ENCODE results near the gene VWC2L.

The VWC2L gene

DNA sequence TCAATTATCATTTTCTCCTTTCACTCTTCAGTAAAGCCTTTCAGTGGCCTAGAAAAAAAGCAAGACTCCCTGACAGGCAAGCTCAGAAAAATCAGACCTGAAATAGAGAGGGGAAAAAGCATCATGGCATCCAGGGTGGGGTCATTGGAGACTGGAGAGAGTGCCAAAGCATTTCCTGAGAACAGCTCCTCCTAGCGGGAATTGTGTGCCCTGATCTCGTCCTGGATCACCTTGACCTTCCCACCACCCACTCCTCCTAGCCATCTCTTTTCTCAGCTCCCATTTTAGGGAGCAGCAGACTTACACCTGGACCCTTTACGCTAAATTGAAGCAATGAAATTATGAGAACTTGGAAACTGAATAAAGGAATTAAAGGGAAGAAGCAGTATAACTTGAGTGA is 176.6 kb downstream of the VWC2L start:
- Histone ChIP-seq H3K9me2 (replicated peaks; ENCODE audit: insufficient read depth, low read length) (no peaks in the 10 kb centered on the region), H2AFZ (ENCODE audit: low read length) (no peak overlapping the region), H3K27me3 (replicated peaks; ENCODE audit: insufficient read depth, low read length) (no peaks in the 10 kb centered on the region), H3K4me1 (ENCODE audit: low read length) (no peaks in the 10 kb centered on the region), H4K20me1 (ENCODE audit: insufficient read depth, low read length) (no peaks in the 10 kb centered on the region), H3K9me3 (replicated peaks; ENCODE audit: insufficient read depth, low read length) (no peaks in the 10 kb centered on the region), H3K27ac (ENCODE audit: low read length) (no peak overlapping the region), H3K79me2 (ENCODE audit: low read length) (no peaks in the 10 kb centered on the region), H3K36me3 (replicated peaks; ENCODE audit: insufficient read depth, low read length) (no peaks in the 10 kb centered on the region), H3F3A (ENCODE audit: insufficient read depth, low read length) (no peaks in the 10 kb centered on the region), H3K4me3 (ENCODE audit: low read length) (no peak overlapping the region), H3K4me2 (ENCODE audit: low read depth, low read length) (no peak overlapping the region), H3K9ac (ENCODE audit: low read length) (no peak overlapping the region)
- no peak for TF ChIP-seq EZH2 (optimal IDR thresholded peaks at IDR 0.05; ENCODE audit: low read depth, low read length)
- TF ChIP-seq, protein P1, sequence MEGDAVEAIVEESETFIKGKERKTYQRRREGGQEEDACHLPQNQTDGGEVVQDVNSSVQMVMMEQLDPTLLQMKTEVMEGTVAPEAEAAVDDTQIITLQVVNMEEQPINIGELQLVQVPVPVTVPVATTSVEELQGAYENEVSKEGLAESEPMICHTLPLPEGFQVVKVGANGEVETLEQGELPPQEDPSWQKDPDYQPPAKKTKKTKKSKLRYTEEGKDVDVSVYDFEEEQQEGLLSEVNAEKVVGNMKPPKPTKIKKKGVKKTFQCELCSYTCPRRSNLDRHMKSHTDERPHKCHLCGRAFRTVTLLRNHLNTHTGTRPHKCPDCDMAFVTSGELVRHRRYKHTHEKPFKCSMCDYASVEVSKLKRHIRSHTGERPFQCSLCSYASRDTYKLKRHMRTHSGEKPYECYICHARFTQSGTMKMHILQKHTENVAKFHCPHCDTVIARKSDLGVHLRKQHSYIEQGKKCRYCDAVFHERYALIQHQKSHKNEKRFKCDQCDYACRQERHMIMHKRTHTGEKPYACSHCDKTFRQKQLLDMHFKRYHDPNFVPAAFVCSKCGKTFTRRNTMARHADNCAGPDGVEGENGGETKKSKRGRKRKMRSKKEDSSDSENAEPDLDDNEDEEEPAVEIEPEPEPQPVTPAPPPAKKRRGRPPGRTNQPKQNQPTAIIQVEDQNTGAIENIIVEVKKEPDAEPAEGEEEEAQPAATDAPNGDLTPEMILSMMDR (IDR thresholded peaks at IDR 0.05; ENCODE audit: low read length): peak; percentile 24
- no peak for DNase-seq

DNA sequence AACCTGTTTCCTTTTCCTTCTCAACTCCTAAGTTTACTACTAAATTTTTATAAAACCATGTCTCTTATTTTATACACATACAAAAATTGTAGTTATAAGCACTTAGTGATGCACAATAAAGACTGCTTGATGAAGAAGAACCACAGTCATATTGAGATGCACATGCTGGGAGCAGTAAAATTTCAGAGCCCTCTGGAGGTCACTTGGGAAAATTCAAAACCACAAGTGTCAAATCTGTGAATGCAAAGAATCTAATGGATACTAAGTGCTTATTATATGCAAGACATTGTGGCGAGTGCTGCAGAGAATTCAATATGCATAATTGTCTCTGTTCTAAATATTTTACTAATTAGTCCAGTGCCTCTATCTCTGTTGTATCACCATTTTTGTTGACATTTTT is 180.5 kb downstream of the VWC2L start:
- Histone ChIP-seq H4K20me1 (ENCODE audit: insufficient read depth, low read length) (no peaks in the 10 kb centered on the region), H3K27ac (ENCODE audit: low read length) (no peak overlapping the region), H3K36me3 (replicated peaks; ENCODE audit: insufficient read depth, low read length) (no peaks in the 10 kb centered on the region)

DNA sequence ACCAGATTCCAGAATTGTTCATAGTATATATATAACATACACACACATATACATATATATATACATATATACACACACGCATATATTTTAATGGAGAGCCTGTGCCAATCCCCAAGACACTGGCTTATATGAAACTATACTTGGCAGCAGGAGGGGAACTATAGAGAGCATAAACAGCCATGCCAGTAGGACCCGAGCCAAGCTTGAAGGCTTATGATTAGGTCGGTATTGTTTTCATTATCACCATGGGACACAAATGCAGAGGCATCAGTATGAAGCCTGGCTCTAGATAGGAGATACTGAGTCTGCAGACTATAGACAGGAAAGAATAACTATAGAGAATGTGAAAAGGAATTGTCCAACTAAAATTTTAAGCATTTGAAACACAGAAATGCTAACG is 181.2 kb downstream of the VWC2L start:
- Histone ChIP-seq H3K36me3 (replicated peaks; ENCODE audit: insufficient read depth, low read length) (no peaks in the 10 kb centered on the region), H3K79me2 (ENCODE audit: low read length) (no peaks in the 10 kb centered on the region), H3K4me3 (ENCODE audit: low read length) (no peak overlapping the region), H3K4me1 (ENCODE audit: low read length) (no peaks in the 10 kb centered on the region), H3K27ac (ENCODE audit: low read length) (no peak overlapping the region), H2AFZ (ENCODE audit: low read length) (no peak overlapping the region), H3K27me3 (replicated peaks; ENCODE audit: insufficient read depth, low read length) (no peaks in the 10 kb centered on the region), H4K20me1 (ENCODE audit: insufficient read depth, low read length) (no peaks in the 10 kb centered on the region), H3K9me2 (replicated peaks; ENCODE audit: insufficient read depth, low read length) (no peaks in the 10 kb centered on the region), H3K4me2 (ENCODE audit: low read depth, low read length) (no peak overlapping the region), H3K9me3 (replicated peaks; ENCODE audit: insufficient read depth, low read length) (no peaks in the 10 kb centered on the region), H3F3A (ENCODE audit: insufficient read depth, low read length) (no peaks in the 10 kb centered on the region), H3K9ac (ENCODE audit: low read length) (no peak overlapping the region)
- no peak for DNase-seq
- TF ChIP-seq, protein P1 (IDR thresholded peaks at IDR 0.05; ENCODE audit: low read length): no peak
- no peak for TF ChIP-seq EZH2 (optimal IDR thresholded peaks at IDR 0.05; ENCODE audit: low read depth, low read length)
- no peak for TF ChIP-seq EZH2phosphoT487 (IDR thresholded peaks at IDR 0.05; ENCODE audit: low read length)

More for the DNA sequence above, 180.5 kb downstream of the VWC2L start:
- no peak overlapping the region for H3K4me3 ChIP-seq (ENCODE audit: low read length)
- no peaks in the 10 kb centered on the region for H3K9me2 ChIP-seq (replicated peaks; ENCODE audit: insufficient read depth, low read length)
- H3K27me3 ChIP-seq (replicated peaks; ENCODE audit: insufficient read depth, low read length): no peaks in the 10 kb centered on the region
- no peaks in the 10 kb centered on the region for H3K9me3 ChIP-seq (replicated peaks; ENCODE audit: insufficient read depth, low read length)
- no peak overlapping the region for H3K9ac ChIP-seq (ENCODE audit: low read length)
- TF ChIP-seq EZH2phosphoT487 (IDR thresholded peaks at IDR 0.05; ENCODE audit: low read length) (no peak), EZH2 (optimal IDR thresholded peaks at IDR 0.05; ENCODE audit: low read depth, low read length) (no peak)
- TF ChIP-seq, protein P1 (IDR thresholded peaks at IDR 0.05; ENCODE audit: low read length): no peak
- no peaks in the 10 kb centered on the region for H3F3A ChIP-seq (ENCODE audit: insufficient read depth, low read length)
- H3K79me2 ChIP-seq (ENCODE audit: low read length): no peaks in the 10 kb centered on the region
- no peak overlapping the region for H3K4me2 ChIP-seq (ENCODE audit: low read depth, low read length)
- H2AFZ ChIP-seq (ENCODE audit: low read length): no peak overlapping the region
- no peak for DNase-seq
- H3K4me1 ChIP-seq (ENCODE audit: low read length): no peaks in the 10 kb centered on the region
